ENCODE data around the gene KYAT1. TPM values are rescaled to one million over a fixed set of nuclear protein-coding genes. Genes with fewer than 3 reads are reported as not detected.
"Not testable (repeated sequence)": the region's sequence is repeated elsewhere in the genome, so short reads cannot be mapped to it uniquely, and the experiment has no call there.

KYAT1 gene
- total RNA-seq, 1 experiment from 2014 or later: 34.1 TPM

DNA sequence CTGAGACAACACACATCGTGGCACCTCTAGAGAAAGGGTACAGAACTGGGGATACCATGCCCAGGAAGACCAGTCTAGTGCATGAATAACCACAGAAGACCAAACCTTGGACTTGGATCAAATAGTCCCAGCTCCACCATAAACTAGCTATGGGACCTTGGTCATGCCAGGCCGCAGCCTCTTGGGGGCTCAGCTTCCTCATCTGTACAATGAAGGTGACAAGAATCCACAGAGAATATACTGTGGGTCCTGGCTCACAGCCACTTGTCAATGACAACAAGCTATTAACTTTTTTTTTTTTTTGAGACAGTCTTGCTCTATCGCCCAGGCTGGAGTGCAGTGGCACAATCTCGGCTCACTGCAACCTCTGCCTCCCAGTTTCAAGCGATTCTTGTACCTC lies 3.9 kb downstream of the KYAT1 start (continued):
- no peak for TF ChIP-seq TCF7 (CRISPR knock-in tag; IDR thresholded peaks at IDR 0.05; ENCODE audit: low read depth)

DNA sequence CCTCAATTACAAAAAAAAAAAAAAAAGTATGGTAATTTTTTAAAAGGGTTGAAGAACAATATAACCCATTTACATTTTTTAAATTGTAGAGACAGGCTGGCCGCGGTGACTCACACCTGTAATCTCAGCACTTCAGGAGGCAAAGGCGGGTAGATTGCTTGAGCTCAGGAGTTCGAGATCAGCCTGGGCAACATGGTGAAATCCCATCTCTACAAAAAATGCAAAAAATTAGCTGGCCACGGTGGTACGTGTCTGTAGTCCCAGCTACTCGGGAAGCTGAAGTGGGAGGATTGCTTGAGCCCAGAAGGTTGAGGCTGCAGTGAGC lies 10.8 kb downstream of the KYAT1 start:
- H3K4me3 Mint-ChIP-seq; H3K27ac Mint-ChIP-seq; DNase-seq (ENCODE audit: low spot score); H3K27me3 Mint-ChIP-seq (ENCODE audit: low read depth); POLR2A ChIA-PET; H3K9me3 Mint-ChIP-seq; ATAC-seq; H3K4me1 Mint-ChIP-seq: not testable (repeated sequence)
- H3K36me3 Mint-ChIP-seq: peaks cover 12% of the 10 kb centered on the region
- CTCF ChIA-PET: interaction anchor here (0.7 to 1.4 kb wide), 3 partner anchors 17 to 146 kb away, joined by 3 read pairs; no protein-coding TSS in a partner anchor

DNA sequence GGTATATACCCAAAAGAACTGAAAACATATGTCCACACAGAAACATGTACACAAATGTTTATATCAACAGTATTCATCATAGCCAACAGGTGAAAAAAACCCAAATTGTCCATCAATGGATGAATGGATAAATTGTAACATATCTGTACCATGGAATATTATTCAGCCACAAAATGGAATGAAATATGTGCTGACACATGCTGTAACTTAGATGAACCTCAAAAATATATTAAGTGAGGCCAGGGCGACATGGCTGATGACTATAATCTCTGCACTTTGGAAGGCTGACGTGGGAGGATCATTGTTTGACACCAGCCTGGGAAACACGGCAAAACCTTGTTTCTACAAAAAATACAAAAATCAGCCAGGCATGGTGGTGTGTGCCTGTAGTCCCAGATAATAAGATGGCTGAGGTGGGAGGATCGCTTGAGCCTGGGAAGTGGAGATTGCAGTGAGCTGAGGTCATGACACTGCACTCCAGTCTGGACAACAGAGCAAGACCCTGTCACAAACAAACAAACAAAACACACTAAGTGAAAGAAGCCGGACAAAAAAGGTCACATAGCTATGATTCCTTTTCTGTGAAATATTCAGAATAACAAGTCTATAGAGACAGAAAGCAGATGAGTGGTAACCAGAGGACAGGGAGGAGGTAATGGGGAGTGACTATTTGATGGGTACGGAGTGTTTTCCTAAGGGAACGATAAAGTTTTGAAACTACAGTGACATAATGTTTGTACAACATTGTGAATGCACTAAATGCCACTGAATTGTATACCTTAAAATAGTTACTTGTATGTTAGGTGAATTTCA lies 11.4 kb downstream of the KYAT1 start:
- TF ChIP-seq, protein P1, sequence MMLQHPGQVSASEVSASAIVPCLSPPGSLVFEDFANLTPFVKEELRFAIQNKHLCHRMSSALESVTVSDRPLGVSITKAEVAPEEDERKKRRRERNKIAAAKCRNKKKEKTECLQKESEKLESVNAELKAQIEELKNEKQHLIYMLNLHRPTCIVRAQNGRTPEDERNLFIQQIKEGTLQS (CRISPR knock-in tag; conservative IDR thresholded peaks at IDR 0.05): no peak
- TF ChIP-seq, protein P2, sequence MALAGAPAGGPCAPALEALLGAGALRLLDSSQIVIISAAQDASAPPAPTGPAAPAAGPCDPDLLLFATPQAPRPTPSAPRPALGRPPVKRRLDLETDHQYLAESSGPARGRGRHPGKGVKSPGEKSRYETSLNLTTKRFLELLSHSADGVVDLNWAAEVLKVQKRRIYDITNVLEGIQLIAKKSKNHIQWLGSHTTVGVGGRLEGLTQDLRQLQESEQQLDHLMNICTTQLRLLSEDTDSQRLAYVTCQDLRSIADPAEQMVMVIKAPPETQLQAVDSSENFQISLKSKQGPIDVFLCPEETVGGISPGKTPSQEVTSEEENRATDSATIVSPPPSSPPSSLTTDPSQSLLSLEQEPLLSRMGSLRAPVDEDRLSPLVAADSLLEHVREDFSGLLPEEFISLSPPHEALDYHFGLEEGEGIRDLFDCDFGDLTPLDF (CRISPR knock-in tag; IDR thresholded peaks at IDR 0.05): no peak
- TF ChIP-seq RELA (CRISPR knock-in tag; IDR thresholded peaks at IDR 0.05; ENCODE audit: borderline replicate concordance) (no peak), EMX1 (CRISPR knock-in tag; IDR thresholded peaks at IDR 0.05) (no peak), PRRX2 (CRISPR knock-in tag; IDR thresholded peaks at IDR 0.05) (no peak), NR1H2 (CRISPR knock-in tag; IDR thresholded peaks at IDR 0.05) (no peak), MYBL2 (CRISPR knock-in tag; IDR thresholded peaks at IDR 0.05) (no peak), TCF7 (CRISPR knock-in tag; IDR thresholded peaks at IDR 0.05; ENCODE audit: low read depth) (no peak), TEAD1 (CRISPR knock-in tag; IDR thresholded peaks at IDR 0.05) (no peak), NR3C1 (CRISPR knock-in tag; conservative IDR thresholded peaks at IDR 0.05; ENCODE audit: low read depth) (no peak)
- TF ChIP-seq, protein P3, sequence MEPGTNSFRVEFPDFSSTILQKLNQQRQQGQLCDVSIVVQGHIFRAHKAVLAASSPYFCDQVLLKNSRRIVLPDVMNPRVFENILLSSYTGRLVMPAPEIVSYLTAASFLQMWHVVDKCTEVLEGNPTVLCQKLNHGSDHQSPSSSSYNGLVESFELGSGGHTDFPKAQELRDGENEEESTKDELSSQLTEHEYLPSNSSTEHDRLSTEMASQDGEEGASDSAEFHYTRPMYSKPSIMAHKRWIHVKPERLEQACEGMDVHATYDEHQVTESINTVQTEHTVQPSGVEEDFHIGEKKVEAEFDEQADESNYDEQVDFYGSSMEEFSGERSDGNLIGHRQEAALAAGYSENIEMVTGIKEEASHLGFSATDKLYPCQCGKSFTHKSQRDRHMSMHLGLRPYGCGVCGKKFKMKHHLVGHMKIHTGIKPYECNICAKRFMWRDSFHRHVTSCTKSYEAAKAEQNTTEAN (CRISPR knock-in tag; IDR thresholded peaks at IDR 0.05): no peak
- ATAC-seq (no peak), DNase-seq (ENCODE audit: low spot score) (no peak)
- H3K27ac Mint-ChIP-seq: peak overlapping the region; percentile 51; the same call in 1 of the 2 replicates
- H3K4me1 Mint-ChIP-seq: no peaks in the 10 kb centered on the region
- no peaks in the 10 kb centered on the region for H3K9me3 Mint-ChIP-seq
- ChIA-PET CTCF (interaction anchor here (0.7 to 1.0 kb wide), 2 partner anchors 137 to 146 kb away, joined by 3 read pairs; no protein-coding TSS in a partner anchor), POLR2A (no interaction called here)
- H3K36me3 Mint-ChIP-seq: peaks cover 12% of the 10 kb centered on the region
- H3K27me3 Mint-ChIP-seq (ENCODE audit: low read depth): no peaks in the 10 kb centered on the region
- H3K4me3 Mint-ChIP-seq: no peak overlapping the region

DNA sequence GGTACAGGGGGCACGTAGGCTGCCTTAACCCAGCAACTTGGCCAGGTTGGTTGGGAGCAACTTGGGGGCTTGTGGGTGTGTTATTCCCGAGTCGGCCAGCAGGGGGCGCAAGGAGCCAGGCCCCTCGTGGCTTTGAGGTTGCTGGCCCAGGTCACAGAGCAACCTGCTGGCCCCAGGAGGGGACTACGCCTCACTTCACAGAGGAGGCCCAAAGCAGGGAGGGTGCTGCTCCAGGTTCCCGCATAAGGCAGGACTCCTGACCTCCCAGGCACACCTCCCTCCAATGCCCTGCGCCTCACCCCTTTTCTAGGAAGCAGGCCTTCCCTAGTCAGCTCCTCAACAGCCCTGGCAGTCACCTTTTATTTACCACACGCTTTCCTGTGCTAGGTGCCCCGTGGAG lies 18.1 kb downstream of the KYAT1 start:
- CTCF ChIA-PET: interaction anchor here (0.6 to 5.1 kb wide), 12 partner anchors 10 to 440 kb away, joined by 3 to 54 read pairs (median 4); partner anchors contain the start of genes PHYHD1 and SPOUT1
- DNase-seq (ENCODE audit: low spot score) (peak; percentile 95), ATAC-seq (peak; percentile 99)
- H3K27me3 Mint-ChIP-seq (ENCODE audit: low read depth): no peaks in the 10 kb centered on the region
- peaks cover 19% of the 10 kb centered on the region; the same call in 1 of the 2 replicates for H3K4me1 Mint-ChIP-seq
- POLR2A ChIA-PET: no interaction called here
- TF ChIP-seq ZNF423 (CRISPR knock-in tag; IDR thresholded peaks at IDR 0.05): peak; percentile 15; the same call in 1 of the 2 replicates
- TF ChIP-seq SOX15 (CRISPR knock-in tag; IDR thresholded peaks at IDR 0.05): no peak
- no peak for TF ChIP-seq JAZF1 (CRISPR knock-in tag; IDR thresholded peaks at IDR 0.05)
- no peak for TF ChIP-seq NR2C2 (CRISPR knock-in tag; IDR thresholded peaks at IDR 0.05)
- TF ChIP-seq, protein P4, sequence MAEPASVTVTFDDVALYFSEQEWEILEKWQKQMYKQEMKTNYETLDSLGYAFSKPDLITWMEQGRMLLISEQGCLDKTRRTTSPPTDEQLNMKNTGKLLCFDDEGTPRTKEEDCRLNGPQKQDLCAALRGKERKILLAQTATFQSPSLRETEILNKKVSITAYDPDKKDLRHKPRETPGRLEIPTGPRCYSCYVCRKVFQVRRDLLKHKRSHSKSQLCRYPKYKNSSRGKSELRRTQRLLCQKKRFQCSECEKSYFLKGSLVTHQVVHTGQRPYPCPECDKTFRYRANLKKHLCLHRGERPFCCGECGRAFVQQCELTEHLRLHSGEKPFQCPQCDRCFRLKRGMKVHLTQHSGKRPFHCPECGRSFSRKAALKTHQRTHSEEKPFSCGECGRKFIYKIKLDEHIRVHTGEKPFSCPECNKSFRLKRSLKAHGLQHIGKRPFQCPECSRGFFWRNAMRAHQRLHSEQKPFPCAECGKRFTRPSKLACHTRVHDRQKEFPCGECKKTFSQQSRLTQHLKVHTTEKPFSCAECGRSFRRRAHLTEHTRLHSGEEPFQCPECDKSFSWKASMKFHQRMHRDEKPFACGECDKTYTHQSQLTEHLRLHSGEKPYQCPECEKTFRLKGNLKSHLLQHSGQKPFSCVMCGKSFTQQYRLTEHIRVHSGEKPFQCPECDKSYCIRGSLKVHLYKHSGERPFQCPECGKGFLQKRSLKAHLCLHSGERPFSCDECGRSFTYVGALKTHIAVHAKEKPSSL (CRISPR knock-in tag; conservative IDR thresholded peaks at IDR 0.05): no peak
- TF ChIP-seq, protein P5, sequence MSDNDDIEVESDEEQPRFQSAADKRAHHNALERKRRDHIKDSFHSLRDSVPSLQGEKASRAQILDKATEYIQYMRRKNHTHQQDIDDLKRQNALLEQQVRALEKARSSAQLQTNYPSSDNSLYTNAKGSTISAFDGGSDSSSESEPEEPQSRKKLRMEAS (CRISPR knock-in tag; IDR thresholded peaks at IDR 0.05): peak; percentile 68; the same call in 1 of the 2 replicates
- TF ChIP-seq RELA (CRISPR knock-in tag; IDR thresholded peaks at IDR 0.05; ENCODE audit: borderline replicate concordance): no peak
- no peak for TF ChIP-seq ZNF121 (CRISPR knock-in tag; IDR thresholded peaks at IDR 0.05)
- TF ChIP-seq FOXP1 (CRISPR knock-in tag; IDR thresholded peaks at IDR 0.05; ENCODE audit: borderline replicate concordance): peak; percentile 43; the same call in 1 of the 2 replicates
- TF ChIP-seq, protein P6, sequence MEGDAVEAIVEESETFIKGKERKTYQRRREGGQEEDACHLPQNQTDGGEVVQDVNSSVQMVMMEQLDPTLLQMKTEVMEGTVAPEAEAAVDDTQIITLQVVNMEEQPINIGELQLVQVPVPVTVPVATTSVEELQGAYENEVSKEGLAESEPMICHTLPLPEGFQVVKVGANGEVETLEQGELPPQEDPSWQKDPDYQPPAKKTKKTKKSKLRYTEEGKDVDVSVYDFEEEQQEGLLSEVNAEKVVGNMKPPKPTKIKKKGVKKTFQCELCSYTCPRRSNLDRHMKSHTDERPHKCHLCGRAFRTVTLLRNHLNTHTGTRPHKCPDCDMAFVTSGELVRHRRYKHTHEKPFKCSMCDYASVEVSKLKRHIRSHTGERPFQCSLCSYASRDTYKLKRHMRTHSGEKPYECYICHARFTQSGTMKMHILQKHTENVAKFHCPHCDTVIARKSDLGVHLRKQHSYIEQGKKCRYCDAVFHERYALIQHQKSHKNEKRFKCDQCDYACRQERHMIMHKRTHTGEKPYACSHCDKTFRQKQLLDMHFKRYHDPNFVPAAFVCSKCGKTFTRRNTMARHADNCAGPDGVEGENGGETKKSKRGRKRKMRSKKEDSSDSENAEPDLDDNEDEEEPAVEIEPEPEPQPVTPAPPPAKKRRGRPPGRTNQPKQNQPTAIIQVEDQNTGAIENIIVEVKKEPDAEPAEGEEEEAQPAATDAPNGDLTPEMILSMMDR (IDR thresholded peaks at IDR 0.05): peak; percentile 100
- no peak for TF ChIP-seq IRF2 (CRISPR knock-in tag; IDR thresholded peaks at IDR 0.05; ENCODE audit: borderline replicate concordance, low read depth)
- TF ChIP-seq, protein P7, sequence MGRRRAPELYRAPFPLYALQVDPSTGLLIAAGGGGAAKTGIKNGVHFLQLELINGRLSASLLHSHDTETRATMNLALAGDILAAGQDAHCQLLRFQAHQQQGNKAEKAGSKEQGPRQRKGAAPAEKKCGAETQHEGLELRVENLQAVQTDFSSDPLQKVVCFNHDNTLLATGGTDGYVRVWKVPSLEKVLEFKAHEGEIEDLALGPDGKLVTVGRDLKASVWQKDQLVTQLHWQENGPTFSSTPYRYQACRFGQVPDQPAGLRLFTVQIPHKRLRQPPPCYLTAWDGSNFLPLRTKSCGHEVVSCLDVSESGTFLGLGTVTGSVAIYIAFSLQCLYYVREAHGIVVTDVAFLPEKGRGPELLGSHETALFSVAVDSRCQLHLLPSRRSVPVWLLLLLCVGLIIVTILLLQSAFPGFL (CRISPR knock-in tag; IDR thresholded peaks at IDR 0.05; ENCODE audit: borderline replicate concordance): no peak
- no peak overlapping the region for H3K4me3 Mint-ChIP-seq
- H3K9me3 Mint-ChIP-seq: no peaks in the 10 kb centered on the region
- H3K36me3 Mint-ChIP-seq: no peaks in the 10 kb centered on the region
- peak overlapping the region; percentile 53; the same call in 1 of the 2 replicates for H3K27ac Mint-ChIP-seq
